ENCODE measurements around the gene RPS6KL1.

RPS6KL1 gene

GRCh38 chr14:74861734-74862090 is 61.3 kb downstream of the RPS6KL1 start:
- DNase-seq: no peak

DNA sequence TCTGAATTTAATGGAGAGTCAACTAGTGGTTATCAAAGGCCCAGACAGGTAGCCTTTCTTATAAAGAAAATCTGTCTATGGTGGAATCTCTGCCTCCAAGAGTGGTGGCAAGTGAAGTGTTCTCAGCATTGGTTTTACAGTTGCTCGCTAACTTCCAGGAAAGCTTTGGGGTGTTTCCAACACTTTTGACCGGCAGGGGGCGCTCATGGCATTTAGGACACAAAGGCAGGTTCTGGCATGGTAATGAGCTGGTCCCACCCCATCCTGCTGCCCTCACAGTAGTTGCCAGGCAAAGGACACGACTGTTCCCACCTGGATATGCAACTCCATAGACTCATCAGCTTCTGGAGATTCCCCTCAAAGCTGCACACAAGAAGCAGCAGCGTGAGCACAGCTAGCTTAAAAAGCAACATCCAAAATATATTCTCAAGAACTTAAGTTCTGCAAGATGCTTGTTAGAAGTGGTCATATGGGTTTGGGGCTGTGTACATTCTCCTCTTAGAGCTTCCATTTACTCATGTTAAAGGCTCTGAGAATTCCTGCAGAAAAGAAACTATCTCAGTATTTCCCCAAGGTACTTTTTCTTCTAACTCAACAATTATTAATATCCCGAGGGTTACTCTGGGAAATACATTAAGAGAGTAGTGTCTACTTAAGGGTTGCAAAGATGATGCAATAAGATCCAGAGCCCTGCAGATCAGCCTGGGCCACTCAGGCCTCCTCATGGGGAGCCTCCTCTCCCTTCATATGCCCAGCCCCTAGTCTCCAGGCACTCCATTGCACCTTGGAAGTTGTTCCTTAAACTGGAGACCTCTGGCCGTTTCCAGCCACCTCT is 61.9 kb downstream of the RPS6KL1 start:
- peak in 55 of 56 donors; percentile 20 to 97 (median 68) for DNase-seq

DNA sequence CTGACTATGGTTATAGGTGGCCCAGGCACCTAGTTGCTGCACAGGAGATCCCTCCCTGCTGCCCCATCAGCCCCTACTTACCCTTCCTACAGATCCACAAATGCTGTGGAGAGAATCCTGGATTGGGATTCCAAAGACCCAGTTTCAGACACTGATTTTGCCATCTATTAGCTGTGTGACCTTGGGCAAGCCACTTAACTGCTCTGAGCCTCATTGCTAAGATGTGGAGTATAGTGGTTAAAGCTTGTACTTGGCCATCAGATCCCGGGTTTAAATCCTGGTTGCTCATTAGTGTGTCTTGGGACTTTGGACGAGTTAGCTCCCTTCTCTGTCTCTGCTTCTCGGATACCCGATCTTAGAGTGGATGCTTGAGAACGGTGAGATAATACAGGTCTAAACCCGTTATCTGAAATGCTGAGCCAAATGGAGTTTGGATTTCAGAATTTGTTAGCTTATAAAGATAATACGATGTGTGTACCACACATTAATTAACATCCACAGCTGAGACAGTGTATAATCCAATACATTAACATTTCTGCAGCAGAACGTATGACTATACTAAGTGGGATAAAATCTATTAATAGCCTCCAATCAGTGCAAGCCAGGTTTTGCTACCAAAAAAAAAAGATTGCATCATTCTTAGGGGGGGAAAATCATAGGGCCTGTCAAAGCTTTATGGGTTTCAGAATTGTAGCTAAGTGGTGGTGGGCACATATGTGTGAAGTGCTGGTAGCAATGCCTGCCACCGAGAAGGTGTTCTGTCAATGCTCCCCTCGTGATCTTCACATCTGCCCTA is 63.1 kb downstream of the RPS6KL1 start:
- no peak for DNase-seq

DNA sequence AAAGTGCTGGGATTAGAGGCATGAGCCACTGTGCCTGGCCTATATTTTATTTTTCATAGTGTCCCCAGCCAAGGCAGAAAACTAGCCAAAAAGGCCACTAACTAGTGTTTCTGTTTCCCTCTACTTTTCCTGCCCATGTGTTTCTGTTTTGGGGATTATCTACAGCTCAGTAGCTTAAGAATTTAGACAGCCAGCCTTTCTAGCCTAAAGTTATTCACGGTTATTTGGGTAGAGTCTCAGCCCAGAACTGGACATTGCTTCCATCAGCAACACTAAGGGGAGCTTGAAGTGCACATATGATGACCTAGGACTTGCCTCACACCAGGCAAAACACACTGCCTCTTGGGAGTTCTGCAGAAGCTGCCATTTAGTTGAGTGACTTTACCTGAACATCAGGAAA is 65.0 kb downstream of the RPS6KL1 start:
- DNase-seq: no peak

DNA sequence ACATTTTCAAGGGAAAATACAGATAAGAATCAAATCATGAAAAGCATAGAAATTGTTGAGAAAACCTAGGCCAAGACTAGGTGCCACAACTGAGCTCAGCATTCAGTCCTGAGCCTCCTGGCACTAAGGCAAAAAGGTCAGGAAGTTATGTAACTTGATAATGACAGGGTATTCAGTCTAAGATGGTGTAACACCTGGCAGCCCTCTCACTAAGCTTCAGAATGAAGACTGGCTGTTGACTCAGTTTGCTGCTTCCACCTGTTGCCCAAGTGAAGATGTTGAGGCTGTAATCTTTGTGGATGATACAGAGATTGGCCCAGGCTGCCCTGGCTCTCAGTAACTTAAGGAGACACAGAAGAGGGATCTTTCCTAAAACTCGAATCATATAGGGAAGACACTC is 66.7 kb downstream of the RPS6KL1 start:
- DNase-seq: no peak

DNA sequence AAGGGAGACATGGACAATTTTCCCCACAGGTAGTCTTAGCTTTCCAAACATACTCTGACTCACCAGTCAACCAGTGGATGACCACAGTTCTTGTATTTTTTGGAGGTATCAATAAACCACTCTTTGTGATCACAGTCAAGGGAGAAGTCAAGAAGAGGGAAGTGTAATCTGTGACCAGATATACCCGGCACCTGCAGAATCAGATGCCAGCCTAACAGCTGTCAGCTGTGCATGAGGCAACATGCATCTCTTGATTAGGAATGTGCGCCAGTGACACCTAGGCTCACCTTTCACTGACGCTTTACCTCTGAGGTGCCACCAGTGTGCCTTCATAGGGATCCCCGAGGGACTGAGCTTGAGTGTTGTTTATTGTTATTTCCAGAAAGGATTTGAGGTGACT is 67.1 kb downstream of the RPS6KL1 start:
- no peak for DNase-seq

DNA sequence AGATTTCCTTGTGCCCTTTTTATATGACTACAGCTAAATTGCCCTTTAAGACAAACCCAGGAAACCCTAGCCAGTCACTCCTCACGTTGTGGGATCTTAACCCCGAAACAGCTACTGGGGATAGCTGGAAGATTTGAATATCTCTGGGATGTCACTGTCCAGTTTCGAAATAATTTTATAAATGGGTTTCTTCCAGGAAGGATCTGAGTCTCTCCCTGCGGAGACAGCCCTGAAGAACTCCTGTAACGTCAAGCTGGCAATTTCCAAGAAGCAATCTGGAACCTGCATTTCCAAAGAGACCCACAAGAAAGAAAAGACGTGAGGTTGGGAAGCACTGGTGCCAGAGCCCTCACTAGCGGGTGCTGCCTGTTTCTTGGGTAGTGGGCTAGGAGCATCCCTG is 68.0 kb downstream of the RPS6KL1 start:
- DNase-seq: no peak

All from amygdala (tissue), 56 donors.